HG02610 (cell line): ENCODE data around the gene PLXNA3.

Experiments used
- ATAC-seq: cut with Tn5 transposase; IDR thresholded peaks from one replicate; pipeline ENCODE4 v1.9.1; 2021; ENCODE audit warnings: mild to moderate bottlenecking, moderate library complexity; ENCODE audit not compliant: unreplicated experiment

The PLXNA3 gene

GRCh38 chrX:154457491-154458115, 478 bp upstream of the PLXNA3 start:
- ATAC-seq: peak; percentile 39

- no peak for ATAC-seq
Observed at GRCh38 chrX:154458954-154459778, 1.1 kb downstream of the PLXNA3 start.

- no peak for ATAC-seq
Observed at GRCh38 chrX:154459832-154460231, 1.8 kb downstream of the PLXNA3 start.

- no peak for ATAC-seq
Observed at GRCh38 chrX:154460326-154460725, 2.2 kb downstream of the PLXNA3 start.

- no peak for ATAC-seq
Observed at GRCh38 chrX:154462396-154462795, 4.3 kb downstream of the PLXNA3 start.

GRCh38 chrX:154463611-154464220, 5.6 kb downstream of the PLXNA3 start:
- no peak for ATAC-seq

GRCh38 chrX:154464806-154465365, 6.8 kb downstream of the PLXNA3 start:
- ATAC-seq: no peak

- no peak for ATAC-seq
Observed at GRCh38 chrX:154465601-154466000, 7.5 kb downstream of the PLXNA3 start.

GRCh38 chrX:154466036-154466435, 8.0 kb downstream of the PLXNA3 start:
- no peak for ATAC-seq

- no peak for ATAC-seq
Observed at GRCh38 chrX:154466907-154467306, 8.8 kb downstream of the PLXNA3 start.

- ATAC-seq: no peak
Observed at GRCh38 chrX:154467556-154467955, 9.5 kb downstream of the PLXNA3 start.

GRCh38 chrX:154468217-154468616, 10.1 kb downstream of the PLXNA3 start:
- ATAC-seq: no peak

- ATAC-seq: no peak
Observed at GRCh38 chrX:154469114-154469513, 11.0 kb downstream of the PLXNA3 start.

- ATAC-seq: no peak
Observed at GRCh38 chrX:154469880-154470279, 11.8 kb downstream of the PLXNA3 start.

- no peak for ATAC-seq
Observed at GRCh38 chrX:154470434-154470833, 12.4 kb downstream of the PLXNA3 start.

- ATAC-seq: no peak
Observed at GRCh38 chrX:154470914-154471568, 13.0 kb downstream of the PLXNA3 start.

- ATAC-seq: no peak
Observed at GRCh38 chrX:154471839-154472684, 14.0 kb downstream of the PLXNA3 start.

GRCh38 chrX:154472685-154473632, 14.9 kb downstream of the PLXNA3 start:
- no peak for ATAC-seq

- ATAC-seq: no peak
Observed at GRCh38 chrX:154473683-154474082, 15.6 kb downstream of the PLXNA3 start.
